Endothelial cell of umbilical vein (primary cell): ENCODE data around the gene CRK. TPM values are rescaled to one million over a fixed set of nuclear protein-coding genes. Genes with fewer than 3 reads are reported as not detected.

Experiments
- BruUV-seq: library from RNA; stranded (reverse); fragments of 400-500 nt; replicated peaks from 2 replicates; lab custom pipeline; 2021; lab: Mats Ljungman, UMichigan
- CTCF ChIA-PET: fragments of 300-600, 350-600 bp; sonication (Branson Sonifier 250); formaldehyde crosslinking; loops from one replicate; lab custom pipeline; 2021; ENCODE audit warnings: antibody characterized with exemption, inconsistent platforms; lab: Charles Lee
- POLR2A ChIA-PET: fragments of 300-600, 350-600 bp; sonication (Branson Sonifier 250); formaldehyde crosslinking; loops from one replicate; lab custom pipeline; 2021; ENCODE audit warnings: antibody characterized with exemption, inconsistent platforms; lab: Charles Lee
- DNase-seq: peaks from one replicate; pipeline ENCODE4 v3.0.0-alpha.2; 2011; ENCODE audit warnings: low read depth, low spot score
- FAIRE-seq: peaks from 2 replicates; lab custom pipeline; 2011; peaks lifted over from hg19 to GRCh38; lab: Jason Lieb, UNC
- H2AFZ ChIP-seq: 2 replicates; pipeline ENCODE4 v1.6.0; 2012; ENCODE audit warnings: low read depth, low read length, control low read depth, inconsistent platforms
- H3K27ac ChIP-seq: 2 replicates; pipeline ENCODE4 v1.5.1; 2011; ENCODE audit warnings: low read depth, mild to moderate bottlenecking, control low read depth, low read length, moderate library complexity; ENCODE audit not compliant: insufficient read depth
- H3K27me3 ChIP-seq, 2 experiments: 2 replicates each; pipeline versions ENCODE4 v1.6.0 to v1.6.1; 2011; ENCODE audit warnings: low read length in 2 of 2, mixed read lengths in 1 of 2; ENCODE audit not compliant: control insufficient read depth in 2 of 2, insufficient read depth in 2 of 2
- H3K36me3 ChIP-seq, 2 experiments: 2 replicates in 1 of 2; 3 replicates in 1 of 2; pipeline ENCODE4 v1.5.1; 2011; ENCODE audit warnings: low read length in 2 of 2, mild to moderate bottlenecking in 1 of 2, moderate library complexity in 1 of 2; ENCODE audit not compliant: control insufficient read depth in 2 of 2, insufficient read depth in 2 of 2; ENCODE audit errors: extremely low read depth in 1 of 2
- H3K4me1 ChIP-seq: 3 replicates; pipeline ENCODE4 v1.5.1; 2011; ENCODE audit warnings: mild to moderate bottlenecking, low read length; ENCODE audit not compliant: control insufficient read depth, insufficient read depth; ENCODE audit errors: extremely low read depth
- H3K4me2 ChIP-seq: 2 replicates; pipeline ENCODE4 v1.6.1; 2011; ENCODE audit warnings: low read length, control low read depth, mixed read lengths; ENCODE audit not compliant: insufficient read depth
- H3K4me3 ChIP-seq, 3 experiments: fragments of 200-600 bp in 1 of 3; sonication (generic), shearing (Covaris generic) in 1 of 3; replicated peaks in 1 of 3; 2 replicates each; pipeline ENCODE4 v1.5.1; 2011 to 2016; ENCODE audit warnings: control low read depth in 3 of 3, low read length in 3 of 3, mild to moderate bottlenecking in 2 of 3, inconsistent platforms in 1 of 3, low read depth in 1 of 3, moderate library complexity in 1 of 3; ENCODE audit not compliant: insufficient read depth in 1 of 3
- H3K79me2 ChIP-seq: 2 replicates; pipeline ENCODE4 v1.6.0; 2012; ENCODE audit warnings: low read length, inconsistent platforms; ENCODE audit not compliant: control insufficient read depth, insufficient read depth
- H3K9ac ChIP-seq: replicated peaks from 2 replicates; pipeline ENCODE3; 2011; ENCODE audit warnings: low read length, control low read depth; ENCODE audit not compliant: insufficient read depth; ENCODE audit errors: extremely low read depth
- H3K9me1 ChIP-seq: replicated peaks from 3 replicates; pipeline ENCODE4 v1.6.0; 2011; ENCODE audit warnings: mild to moderate bottlenecking, low read length; ENCODE audit not compliant: control insufficient read depth, insufficient read depth; ENCODE audit errors: extremely low read depth
- H3K9me3 ChIP-seq: replicated peaks from 2 replicates; pipeline ENCODE4 v1.5.1; 2012; ENCODE audit warnings: low read length, inconsistent platforms; ENCODE audit not compliant: control insufficient read depth, insufficient read depth
- H4K20me1 ChIP-seq: replicated peaks from 2 replicates; pipeline ENCODE3; 2011; ENCODE audit warnings: mild to moderate bottlenecking, low read length; ENCODE audit not compliant: control insufficient read depth, insufficient read depth; ENCODE audit errors: extremely low read depth
- EZH2 ChIP-seq: IDR thresholded peaks from 2 replicates; pipeline ENCODE4 v1.6.1; 2012; ENCODE audit warnings: borderline replicate concordance, low read depth, mild to moderate bottlenecking, moderate library complexity, low read length, inconsistent platforms; ENCODE audit not compliant: severe bottlenecking
- FOS ChIP-seq: IDR thresholded peaks from 2 replicates; pipeline ENCODE4 v1.6.1; 2011; ENCODE audit warnings: mild to moderate bottlenecking, low read length, moderate library complexity, borderline replicate concordance; ENCODE audit not compliant: insufficient read depth
- GATA2 ChIP-seq: IDR thresholded peaks from 2 replicates; pipeline ENCODE4 v1.7.0; 2011; ENCODE audit warnings: low read depth, mild to moderate bottlenecking, moderate library complexity, mixed read lengths, low read length; ENCODE audit not compliant: insufficient read length, insufficient read depth
- JUN ChIP-seq: IDR thresholded peaks from 2 replicates; pipeline ENCODE4 v1.6.1; 2011; ENCODE audit warnings: borderline replicate concordance, low read depth; ENCODE audit not compliant: insufficient read length, insufficient read depth
- MYC ChIP-seq: IDR thresholded peaks from one replicate; pipeline ENCODE4 v1.6.1; 2011; ENCODE audit warnings: mild to moderate bottlenecking, low read depth, low read length
- POLR2A ChIP-seq: IDR thresholded peaks from 2 replicates; pipeline ENCODE4 v1.6.1; 2012; ENCODE audit warnings: low read depth, mild to moderate bottlenecking, control low read depth, low read length
- POLR2AphosphoS5 ChIP-seq: IDR thresholded peaks from 2 replicates; pipeline ENCODE4 v1.6.1; 2012; ENCODE audit warnings: low read depth, mild to moderate bottlenecking, control low read depth, low read length, moderate library complexity; ENCODE audit not compliant: insufficient read depth
- dilution Hi-C: fragments of 300-500 bp; cut with MboI; formaldehyde crosslinking; loops from one replicate; pipeline ENCODE4 v1.15.0; 2019; ENCODE audit warnings: low sequenced_read_pairs; ENCODE audit not compliant: extremely low pct_ligation_motif_present
- intact Hi-C: fragments of 100-400 bp; cut with micrococcal nuclease; formaldehyde crosslinking; loops from one replicate; pipeline ENCODE4 v1.10.0; 2022
- polyA plus RNA-seq, 4 experiments: library from polyadenylated mRNA; depleted of rRNA in 3 of 4; stranded (reverse) in 3 of 4; unstranded in 1 of 4; fragments of >200 nt; gene quantifications; 2 replicates each; pipeline versions ENCODE4 v1.2.1 to v1.2.3, GENCODE V29; 2011 to 2012; ENCODE audit warnings: missing spikeins in 1 of 4
- total RNA-seq: library from RNA; stranded (reverse); gene quantifications from 2 replicates; pipeline ENCODE4 v1.2.3, GENCODE V29; 2021
- TF ChIP-seq, protein P1 (sequence below): IDR thresholded peaks from 2 replicates; pipeline ENCODE4 v1.6.1; 2011; ENCODE audit not compliant: insufficient read depth, insufficient read length
- TF ChIP-seq, protein P2 (sequence below), 2 donors: IDR thresholded peaks; 1 replicate in 1 of 2; 2 replicates in 1 of 2; pipeline ENCODE4 v1.5.1; 2011; ENCODE audit warnings: low read length in 2 of 2, mild to moderate bottlenecking in 2 of 2, moderate library complexity in 2 of 2, control low read depth in 1 of 2, inconsistent platforms in 1 of 2, low read depth in 1 of 2; ENCODE audit not compliant: insufficient read depth in 1 of 2; ENCODE audit errors: extremely low read depth in 1 of 2

The CRK gene
- total and polyA plus RNA-seq, 2 donors (not counting 3 experiments of a cell fraction or from before 2014, with no cell fraction given): 52.8 to 67.2 TPM

DNA sequence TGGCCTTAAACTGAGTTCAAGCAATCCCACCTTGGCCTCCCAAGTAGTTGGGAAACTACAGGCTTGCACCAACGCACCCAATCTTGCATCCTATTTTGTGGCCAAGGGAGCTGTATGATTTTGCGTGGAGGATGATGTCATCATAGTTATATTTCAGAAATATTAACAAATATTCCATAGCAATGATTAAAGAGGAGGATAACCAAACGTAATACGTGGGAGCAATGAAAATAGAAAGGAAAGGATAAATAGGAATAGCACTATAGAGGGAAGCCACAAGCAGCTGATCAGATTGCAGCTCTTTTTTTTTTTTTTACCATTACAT, 53.8 kb downstream of the CRK start:
- Histone ChIP-seq H3K27me3 (peaks cover 0 to 1% of the 10 kb centered on the region in 2 experiments), H3K27ac (no peak overlapping the region), H3K4me3 (no peak overlapping the region), H3K9me3 (no peaks in the 10 kb centered on the region), H3K9me1 (no peaks in the 10 kb centered on the region), H3K4me1 (peaks cover 16% of the 10 kb centered on the region), H3K4me2 (no peak overlapping the region), H3K9ac (no peak overlapping the region), H4K20me1 (peaks cover 10% of the 10 kb centered on the region), H3K79me2 (peaks cover 27% of the 10 kb centered on the region), H2AFZ (no peak overlapping the region), H3K36me3 (no peaks in the 10 kb centered on the region)
- FAIRE-seq (no peak), DNase-seq (no peak)
- dilution Hi-C loops: no loop called here
- CTCF ChIA-PET: interaction anchor here (1.3 to 1.5 kb wide), 2 partner anchors 15 to 37 kb away, joined by 4 to 7 read pairs; no protein-coding TSS in a partner anchor
- BruUV-seq: no TSS peak
- POLR2A ChIA-PET: no interaction called here
- TF ChIP-seq FOS: no peak
- TF ChIP-seq EZH2: no peak
- TF ChIP-seq GATA2: no peak
- TF ChIP-seq MYC: no peak
- TF ChIP-seq POLR2A: no peak
- TF ChIP-seq JUN: no peak
- no peak for TF ChIP-seq POLR2AphosphoS5
- TF ChIP-seq, protein P1, sequence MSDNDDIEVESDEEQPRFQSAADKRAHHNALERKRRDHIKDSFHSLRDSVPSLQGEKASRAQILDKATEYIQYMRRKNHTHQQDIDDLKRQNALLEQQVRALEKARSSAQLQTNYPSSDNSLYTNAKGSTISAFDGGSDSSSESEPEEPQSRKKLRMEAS: no peak
- TF ChIP-seq, protein P2, sequence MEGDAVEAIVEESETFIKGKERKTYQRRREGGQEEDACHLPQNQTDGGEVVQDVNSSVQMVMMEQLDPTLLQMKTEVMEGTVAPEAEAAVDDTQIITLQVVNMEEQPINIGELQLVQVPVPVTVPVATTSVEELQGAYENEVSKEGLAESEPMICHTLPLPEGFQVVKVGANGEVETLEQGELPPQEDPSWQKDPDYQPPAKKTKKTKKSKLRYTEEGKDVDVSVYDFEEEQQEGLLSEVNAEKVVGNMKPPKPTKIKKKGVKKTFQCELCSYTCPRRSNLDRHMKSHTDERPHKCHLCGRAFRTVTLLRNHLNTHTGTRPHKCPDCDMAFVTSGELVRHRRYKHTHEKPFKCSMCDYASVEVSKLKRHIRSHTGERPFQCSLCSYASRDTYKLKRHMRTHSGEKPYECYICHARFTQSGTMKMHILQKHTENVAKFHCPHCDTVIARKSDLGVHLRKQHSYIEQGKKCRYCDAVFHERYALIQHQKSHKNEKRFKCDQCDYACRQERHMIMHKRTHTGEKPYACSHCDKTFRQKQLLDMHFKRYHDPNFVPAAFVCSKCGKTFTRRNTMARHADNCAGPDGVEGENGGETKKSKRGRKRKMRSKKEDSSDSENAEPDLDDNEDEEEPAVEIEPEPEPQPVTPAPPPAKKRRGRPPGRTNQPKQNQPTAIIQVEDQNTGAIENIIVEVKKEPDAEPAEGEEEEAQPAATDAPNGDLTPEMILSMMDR (IDR thresholded peaks at IDR 0.05; ENCODE audit: extremely low read depth in 1 of 2, insufficient read depth in 1 of 2, low read depth in 1 of 2, low read length in 2 of 2): no peak
- intact Hi-C loops: no loop called here
